H1 (cell line): ENCODE measurements around the gene TNRC6A. TPM values are rescaled to one million over a fixed set of nuclear protein-coding genes. Genes with fewer than 3 reads are reported as not detected.

Experiments used
- ASH2L ChIP-seq: fragments of 200-600, 300-600 bp; sonication (generic); IDR thresholded peaks from one replicate; pipeline ENCODE4 v1.7.1; 2017; ENCODE audit warnings: low read length
- CREB1 ChIP-seq: IDR thresholded peaks from 2 replicates; pipeline ENCODE4 v1.6.1; 2012; ENCODE audit warnings: inconsistent platforms
- CTBP2 ChIP-seq: IDR thresholded peaks from 2 replicates; pipeline ENCODE4 v1.7.0; 2011; ENCODE audit warnings: borderline replicate concordance, mild to moderate bottlenecking, moderate library complexity, mixed read lengths, low read length; ENCODE audit not compliant: insufficient read depth, insufficient read length
- EZH2 ChIP-seq: fragments of 200-600 bp; sonication (generic); IDR thresholded peaks from 2 replicates; pipeline ENCODE4 v1.7.1; 2012; ENCODE audit warnings: low read depth, mild to moderate bottlenecking, moderate library complexity, low read length, inconsistent platforms; ENCODE audit not compliant: severe bottlenecking
- FOSL1 ChIP-seq: IDR thresholded peaks from 2 replicates; pipeline ENCODE4 v1.6.1; 2011; ENCODE audit warnings: mild to moderate bottlenecking, low read depth, low read length, moderate library complexity; ENCODE audit not compliant: insufficient read depth
- GABPA ChIP-seq: IDR thresholded peaks from 2 replicates; pipeline ENCODE4 v1.6.1; 2011; ENCODE audit warnings: mild to moderate bottlenecking, low read length, moderate library complexity, borderline replicate concordance; ENCODE audit not compliant: insufficient read depth
- HDAC6 ChIP-seq: IDR thresholded peaks from one replicate; pipeline ENCODE4 v1.7.1; 2012; ENCODE audit warnings: low read depth, mild to moderate bottlenecking, inconsistent platforms, low read length, moderate library complexity
- KDM1A ChIP-seq: fragments of 200-600, 300-600 bp; sonication (generic); IDR thresholded peaks from 2 replicates; pipeline ENCODE4 v1.7.1; 2016; ENCODE audit warnings: mild to moderate bottlenecking, low read length, borderline replicate concordance
- NRF1 ChIP-seq: IDR thresholded peaks from 2 replicates; pipeline ENCODE4 v1.6.1; 2011; ENCODE audit warnings: mild to moderate bottlenecking, low read depth, low read length, improper control_type of control experiment
- PHF8 ChIP-seq: fragments of 200-600 bp; sonication (generic); conservative IDR thresholded peaks from 2 replicates; pipeline ENCODE4 v1.7.1; 2012; ENCODE audit warnings: low read depth, mild to moderate bottlenecking, inconsistent platforms, low read length, moderate library complexity
- POLR2A ChIP-seq, 2 experiments: IDR thresholded peaks; 1 replicate in 1 of 2; 2 replicates in 1 of 2; pipeline ENCODE4 v1.6.1; 2011; ENCODE audit warnings: low read depth in 2 of 2, low read length in 2 of 2, mild to moderate bottlenecking in 2 of 2; ENCODE audit errors: control extremely low read depth in 1 of 2
- RAD21 ChIP-seq, 2 experiments: IDR thresholded peaks in 1 of 2; conservative IDR thresholded peaks in 1 of 2; 2 replicates each; pipeline ENCODE4 v1.6.1; 2011; ENCODE audit warnings: low read depth in 2 of 2, low read length in 2 of 2, improper control_type of control experiment in 1 of 2, inconsistent platforms in 1 of 2, mild to moderate bottlenecking in 1 of 2, moderate library complexity in 1 of 2
- RXRA ChIP-seq: IDR thresholded peaks from 2 replicates; pipeline ENCODE4 v1.6.1; 2011; ENCODE audit warnings: low read depth, mild to moderate bottlenecking, low read length, moderate library complexity; ENCODE audit not compliant: insufficient read depth
- SIN3A ChIP-seq, 2 experiments: IDR thresholded peaks in 1 of 2; conservative IDR thresholded peaks in 1 of 2; 2 replicates each; pipeline ENCODE4 v1.6.1; 2011 to 2012; ENCODE audit warnings: low read length in 2 of 2, improper control_type of control experiment in 1 of 2, low read depth in 1 of 2, mild to moderate bottlenecking in 1 of 2
- SP4 ChIP-seq: IDR thresholded peaks from 2 replicates; pipeline ENCODE4 v1.6.1; 2012; ENCODE audit warnings: low read length, inconsistent platforms
- SUZ12 ChIP-seq: fragments of 200-600 bp; sonication (generic); IDR thresholded peaks from 2 replicates; pipeline ENCODE4 v1.6.1; 2012; ENCODE audit warnings: mild to moderate bottlenecking, inconsistent platforms, low read length, moderate library complexity, mixed read lengths
- TAF7 ChIP-seq: optimal IDR thresholded peaks from 2 replicates; pipeline ENCODE3; 2011; ENCODE audit warnings: low read depth, mild to moderate bottlenecking, inconsistent platforms, low read length, moderate library complexity, borderline replicate concordance
- TCF12 ChIP-seq: IDR thresholded peaks from 2 replicates; pipeline ENCODE4 v1.6.1; 2011; ENCODE audit warnings: low read depth, mild to moderate bottlenecking, low read length
- polyA plus RNA-seq, 7 experiments: library from polyadenylated mRNA; depleted of rRNA in 3 of 7; stranded (reverse) in 5 of 7; unstranded in 2 of 7; fragments of >200 nt in 5 of 7; fragments of 200-250 nt in 2 of 7; gene quantifications; 1 replicate in 5 of 7; 2 replicates in 1 of 7; 4 replicates in 1 of 7; pipeline versions ENCODE4 v1.2.1 to v1.2.3, GENCODE V29; 2011 to 2013; ENCODE audit warnings: missing spikeins in 2 of 7, mixed read lengths in 2 of 7
- total RNA-seq: library from RNA; stranded (reverse); fragmentation: NEBNext Ultra II Directional; extraction: Animal tissue kit (Norgen Biotek cat#: 25700); gene quantifications from 2 replicates; pipeline ENCODE4 v1.2.1, GENCODE V29; 2021
- TF ChIP-seq, protein P1 (sequence below): IDR thresholded peaks from 2 replicates; pipeline ENCODE4 v1.6.1; 2012; ENCODE audit warnings: low read length, inconsistent platforms
- TF ChIP-seq, protein P2 (sequence below): IDR thresholded peaks from 2 replicates; pipeline ENCODE4 v1.6.1; 2011; ENCODE audit warnings: low read length, improper control_type of control experiment

TNRC6A gene
- total and polyA plus RNA-seq, 2 of the 8 experiments (the other 6 are each of a cell fraction or from before 2014, with no cell fraction given), result 67.6 to 103 TPM

DNA sequence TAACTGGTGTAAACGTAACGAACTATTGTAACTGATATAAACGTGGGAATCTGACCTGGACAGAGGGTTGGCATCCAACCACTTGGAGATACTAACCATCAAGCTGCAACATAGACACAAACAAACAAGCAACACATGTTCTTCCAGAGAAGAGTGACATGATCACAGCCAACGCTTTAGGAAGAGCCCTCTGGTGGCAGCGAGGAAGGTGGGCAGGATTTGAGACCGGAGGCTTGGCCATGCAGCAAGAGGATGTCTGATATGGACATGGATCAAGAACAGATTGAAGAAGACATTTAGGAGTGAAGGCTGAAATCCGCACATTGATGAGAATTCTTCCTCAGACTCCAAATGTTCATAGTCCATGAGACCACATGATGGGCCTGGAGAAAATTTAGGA lies 40.3 kb upstream of the TNRC6A start (continued):
- TF ChIP-seq, protein P1, sequence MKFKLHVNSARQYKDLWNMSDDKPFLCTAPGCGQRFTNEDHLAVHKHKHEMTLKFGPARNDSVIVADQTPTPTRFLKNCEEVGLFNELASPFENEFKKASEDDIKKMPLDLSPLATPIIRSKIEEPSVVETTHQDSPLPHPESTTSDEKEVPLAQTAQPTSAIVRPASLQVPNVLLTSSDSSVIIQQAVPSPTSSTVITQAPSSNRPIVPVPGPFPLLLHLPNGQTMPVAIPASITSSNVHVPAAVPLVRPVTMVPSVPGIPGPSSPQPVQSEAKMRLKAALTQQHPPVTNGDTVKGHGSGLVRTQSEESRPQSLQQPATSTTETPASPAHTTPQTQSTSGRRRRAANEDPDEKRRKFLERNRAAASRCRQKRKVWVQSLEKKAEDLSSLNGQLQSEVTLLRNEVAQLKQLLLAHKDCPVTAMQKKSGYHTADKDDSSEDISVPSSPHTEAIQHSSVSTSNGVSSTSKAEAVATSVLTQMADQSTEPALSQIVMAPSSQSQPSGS, result no peak
- TF ChIP-seq SIN3A (conservative IDR thresholded peaks at IDR 0.05 in 1 of 2, IDR thresholded peaks at IDR 0.05 in 1 of 2; ENCODE audit: low read depth in 1 of 2, low read length in 2 of 2), result 0 out of 4 replicates have a peak, but pooled peaks of 1 of the 2 experiments have one; percentile 27
- TF ChIP-seq TCF12, result no peak
- TF ChIP-seq TAF7, result no peak
- no peak for TF ChIP-seq KDM1A
- no peak for TF ChIP-seq SP4
- TF ChIP-seq POLR2A (IDR thresholded peaks at IDR 0.05; ENCODE audit: control extremely low read depth in 1 of 2, low read depth in 2 of 2, low read length in 2 of 2), result no peak
- TF ChIP-seq CTBP2, result no peak
- TF ChIP-seq FOSL1, result no peak
- TF ChIP-seq PHF8, result no peak
- TF ChIP-seq RXRA, result no peak
- TF ChIP-seq RAD21 (IDR thresholded peaks at IDR 0.05 in 1 of 2, conservative IDR thresholded peaks at IDR 0.05 in 1 of 2; ENCODE audit: low read depth in 2 of 2, low read length in 2 of 2), result peak; percentile 66 to 73
- TF ChIP-seq, protein P2, sequence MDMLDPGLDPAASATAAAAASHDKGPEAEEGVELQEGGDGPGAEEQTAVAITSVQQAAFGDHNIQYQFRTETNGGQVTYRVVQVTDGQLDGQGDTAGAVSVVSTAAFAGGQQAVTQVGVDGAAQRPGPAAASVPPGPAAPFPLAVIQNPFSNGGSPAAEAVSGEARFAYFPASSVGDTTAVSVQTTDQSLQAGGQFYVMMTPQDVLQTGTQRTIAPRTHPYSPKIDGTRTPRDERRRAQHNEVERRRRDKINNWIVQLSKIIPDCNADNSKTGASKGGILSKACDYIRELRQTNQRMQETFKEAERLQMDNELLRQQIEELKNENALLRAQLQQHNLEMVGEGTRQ, result no peak
- TF ChIP-seq HDAC6, result no peak
- TF ChIP-seq NRF1, result no peak
- TF ChIP-seq GABPA, result no peak
- TF ChIP-seq SUZ12, result no peak
- TF ChIP-seq EZH2, result no peak
- no peak for TF ChIP-seq CREB1
- TF ChIP-seq ASH2L, result no peak
